Gastrocnemius medialis (tissue), 4 donors: ENCODE results near the gene SETX.

ENCODE experiments used
- CTCF ChIP-seq, 5 experiments: fragments of 450-650 bp in 3 of 5; fragments of 200-600 bp in 2 of 5; sonication (generic) in 2 of 5; IDR thresholded peaks in 4 of 5; conservative IDR thresholded peaks in 1 of 5; 1 replicate in 4 of 5; 2 replicates in 1 of 5; pipeline ENCODE4 v1.5.1; 2016 to 2019; ENCODE audit warnings: antibody characterized with exemption in 5 of 5, mild to moderate bottlenecking in 3 of 5, moderate library complexity in 3 of 5
- POLR2A ChIP-seq, 2 donors: fragments of 450-650 bp; IDR thresholded peaks; one replicate each; pipeline ENCODE4 v1.6.1; 2017; ENCODE audit warnings: antibody characterized with exemption in 2 of 2, mild to moderate bottlenecking in 2 of 2, moderate library complexity in 2 of 2

GRCh38 chr9:132319421-132320110, 35.2 kb downstream of the SETX start:
- no peak for TF ChIP-seq CTCF (IDR thresholded peaks at IDR 0.05 in 4 of 5, conservative IDR thresholded peaks at IDR 0.05 in 1 of 5)
- no peak for TF ChIP-seq POLR2A (IDR thresholded peaks at IDR 0.05)
